RWPE2 (cell line): ENCODE measurements around the gene EML4.

ENCODE experiments used
- ATAC-seq: fragments of 200-7000 bp; cut with Tn5 transposase; 3 replicates; pipeline ENCODE4 v1.9.1; 2021; ENCODE audit warnings: low read depth
- DNase-seq: peaks from one replicate; pipeline ENCODE4 v3.0.0-alpha.2; 2020; ENCODE audit warnings: low spot score
- H3K27ac ChIP-seq: fragments of 450-650 bp; 2 replicates; pipeline ENCODE4 v1.5.1; 2017; ENCODE audit warnings: mild to moderate bottlenecking; ENCODE audit not compliant: poor library complexity, severe bottlenecking
- H3K27me3 ChIP-seq: fragments of 250-450 bp; sonication (Bioruptor Pico); 2 replicates; pipeline ENCODE4 v1.5.1; 2021; ENCODE audit warnings: mild to moderate bottlenecking, moderate library complexity; ENCODE audit not compliant: insufficient read depth, poor library complexity, severe bottlenecking
- H3K36me3 ChIP-seq: fragments of 250-450 bp; sonication (Bioruptor Pico); 2 replicates; pipeline ENCODE4 v1.5.1; 2020; ENCODE audit warnings: low read depth, mild to moderate bottlenecking, moderate library complexity
- H3K4me1 ChIP-seq: fragments of 250-450 bp; sonication (Bioruptor Pico); 2 replicates; pipeline ENCODE4 v1.5.1; 2021; ENCODE audit warnings: mild to moderate bottlenecking, moderate library complexity; ENCODE audit not compliant: insufficient read depth, poor library complexity, severe bottlenecking
- H3K4me3 ChIP-seq: fragments of 250-450 bp; sonication (Bioruptor Pico); 2 replicates; pipeline ENCODE4 v1.5.1; 2021; ENCODE audit warnings: mild to moderate bottlenecking, moderate library complexity; ENCODE audit not compliant: severe bottlenecking
- H3K9me3 ChIP-seq: fragments of 250-450 bp; sonication (Bioruptor Pico); 2 replicates; pipeline ENCODE4 v1.5.1; 2021; ENCODE audit warnings: mild to moderate bottlenecking, moderate library complexity; ENCODE audit not compliant: severe bottlenecking
- CTCF ChIP-seq: fragments of 450-650 bp; IDR thresholded peaks from one replicate; pipeline ENCODE4 v1.5.1; 2017; ENCODE audit warnings: mild to moderate bottlenecking, moderate library complexity; ENCODE audit not compliant: poor library complexity, severe bottlenecking

The EML4 gene

GRCh38 chr2:42200926-42201855, 32.0 kb downstream of the EML4 start:
- H3K9me3 ChIP-seq: no peaks in the 10 kb centered on the region
- no peak overlapping the region for H3K27ac ChIP-seq
- no peaks in the 10 kb centered on the region for H3K36me3 ChIP-seq
- TF ChIP-seq CTCF: no peak
- no peaks in the 10 kb centered on the region for H3K4me1 ChIP-seq
- H3K27me3 ChIP-seq: no peaks in the 10 kb centered on the region
- no peak overlapping the region for H3K4me3 ChIP-seq
- no peak for ATAC-seq
- no peak for DNase-seq

- no peaks in the 10 kb centered on the region for H3K36me3 ChIP-seq
- ATAC-seq (no peak), DNase-seq (no peak)
- no peaks in the 10 kb centered on the region for H3K4me1 ChIP-seq
- no peak overlapping the region for H3K4me3 ChIP-seq
- no peak for TF ChIP-seq CTCF
- H3K27me3 ChIP-seq: no peaks in the 10 kb centered on the region
- no peaks in the 10 kb centered on the region for H3K9me3 ChIP-seq
- no peak overlapping the region for H3K27ac ChIP-seq
Measured at GRCh38 chr2:42202634-42203008, 33.5 kb downstream of the EML4 start.

- no peak overlapping the region for H3K4me3 ChIP-seq
- H3K9me3 ChIP-seq: no peaks in the 10 kb centered on the region
- no peaks in the 10 kb centered on the region for H3K4me1 ChIP-seq
- ATAC-seq: no peak
- H3K36me3 ChIP-seq: no peaks in the 10 kb centered on the region
- DNase-seq: no peak
- no peak for TF ChIP-seq CTCF
- H3K27me3 ChIP-seq: no peaks in the 10 kb centered on the region
- H3K27ac ChIP-seq: no peak overlapping the region
Measured at GRCh38 chr2:42203792-42204191, 34.6 kb downstream of the EML4 start.

GRCh38 chr2:42205337-42205736, 36.2 kb downstream of the EML4 start:
- H3K9me3 ChIP-seq: no peaks in the 10 kb centered on the region
- ATAC-seq: no peak
- TF ChIP-seq CTCF: no peak

GRCh38 chr2:42207826-42208225, 38.7 kb downstream of the EML4 start:
- no peak for ATAC-seq

More at GRCh38 chr2:42205337-42205736, 36.2 kb downstream of the EML4 start:
- Histone ChIP-seq H3K4me3 (no peak overlapping the region), H3K4me1 (no peaks in the 10 kb centered on the region), H3K27me3 (no peaks in the 10 kb centered on the region), H3K27ac (no peak overlapping the region), H3K36me3 (no peaks in the 10 kb centered on the region)
- no peak for DNase-seq

More at GRCh38 chr2:42207826-42208225, 38.7 kb downstream of the EML4 start:
- no peak for TF ChIP-seq CTCF
- DNase-seq: no peak
- Histone ChIP-seq H3K27me3 (no peaks in the 10 kb centered on the region), H3K9me3 (no peaks in the 10 kb centered on the region), H3K4me1 (no peaks in the 10 kb centered on the region), H3K4me3 (no peak overlapping the region), H3K27ac (no peak overlapping the region), H3K36me3 (no peaks in the 10 kb centered on the region)
